Cardiac muscle cell (in vitro differentiated cells and primary cell): Measurements from ENCODE around the gene COL23A1. TPM values are rescaled to one million over a fixed set of nuclear protein-coding genes. Genes with fewer than 3 reads are reported as not detected.
A peak's percentile ranks its signal among the peaks of the same experiment; 100 is the strongest.

Source experiments
- DNase-seq, 2 donors: peaks; one replicate each; pipeline versions ENCODE4 v3.0.0 to v3.0.0-alpha.2; 2010 to 2017; ENCODE audit warnings: low read depth in 1 of 2, low spot score in 1 of 2
- H3K27ac ChIP-seq: fragments of 200-600 bp; sonication (generic); 2 replicates; pipeline ENCODE4 v1.5.1; 2016
- H3K27me3 ChIP-seq: fragments of 200-600 bp; sonication (generic); 2 replicates; pipeline ENCODE4 v1.6.0; 2016; ENCODE audit warnings: control low read depth
- H3K36me3 ChIP-seq: fragments of 200-600 bp; sonication (generic); 2 replicates; pipeline ENCODE4 v1.5.1; 2016; ENCODE audit warnings: control low read depth
- H3K4me1 ChIP-seq: fragments of 200-600 bp; sonication (generic); 2 replicates; pipeline ENCODE4 v1.8.1; 2017; ENCODE audit warnings: low read depth, mild to moderate bottlenecking, mixed run types
- H3K4me3 ChIP-seq: fragments of 200-600 bp; sonication (generic); 2 replicates; pipeline ENCODE4 v1.5.1; 2016; ENCODE audit warnings: mild to moderate bottlenecking
- H3K9me3 ChIP-seq: fragments of 200-600 bp; sonication (generic); 2 replicates; pipeline ENCODE4 v1.5.1; 2017; ENCODE audit warnings: low read depth, mild to moderate bottlenecking, control low read depth
- CTCF ChIP-seq: IDR thresholded peaks from 2 replicates; pipeline ENCODE4 v1.5.1; 2012; ENCODE audit warnings: low read depth, mild to moderate bottlenecking, low read length
- polyA plus RNA-seq: library from polyadenylated mRNA; unstranded; fragments of >200 nt; fragmentation: Nextera tagmentation; extraction: Ambion mirVana; gene quantifications from 2 replicates; pipeline ENCODE4 v1.2.1, GENCODE V29; 2016
- total RNA-seq: library from RNA; depleted of rRNA; stranded (reverse); fragments of >200 nt; gene quantifications from 2 replicates; pipeline ENCODE4 v1.2.3, GENCODE V29; 2016

The COL23A1 gene
- total and polyA plus RNA-seq, 2 experiments from 2014 or later = 28.9 to 43.0 TPM

GRCh38 chr5:178215280-178216002 is 374.8 kb downstream of the COL23A1 start:
- Histone ChIP-seq H3K9me3 (no peaks in the 10 kb centered on the region), H3K36me3 (peaks cover 58% of the 10 kb centered on the region), H3K27me3 (no peaks in the 10 kb centered on the region), H3K27ac (peak overlapping the region; percentile 4), H3K4me3 (no peak overlapping the region), H3K4me1 (no peaks in the 10 kb centered on the region)
- DNase-seq = no peak
- no peak for TF ChIP-seq CTCF

GRCh38 chr5:178214160-178214803 is 375.9 kb downstream of the COL23A1 start:
- Histone ChIP-seq H3K4me1 (no peaks in the 10 kb centered on the region), H3K4me3 (no peak overlapping the region), H3K27me3 (no peaks in the 10 kb centered on the region), H3K36me3 (peaks cover 69% of the 10 kb centered on the region), H3K27ac (peak overlapping the region; percentile 4), H3K9me3 (no peaks in the 10 kb centered on the region)
- no peak for TF ChIP-seq CTCF
- no peak for DNase-seq

- no peak overlapping the region for H3K4me3 ChIP-seq
- H3K27me3 ChIP-seq = no peaks in the 10 kb centered on the region
- no peaks in the 10 kb centered on the region for H3K4me1 ChIP-seq
- H3K36me3 ChIP-seq = peaks cover 70% of the 10 kb centered on the region
- H3K9me3 ChIP-seq = no peaks in the 10 kb centered on the region
- DNase-seq = no peak
- TF ChIP-seq CTCF = no peak
- peak overlapping the region; percentile 4 for H3K27ac ChIP-seq
Observed at GRCh38 chr5:178213748-178214151, 376.4 kb downstream of the COL23A1 start.

GRCh38 chr5:178213003-178213461 is 377.2 kb downstream of the COL23A1 start:
- peaks cover 71% of the 10 kb centered on the region for H3K36me3 ChIP-seq
- no peaks in the 10 kb centered on the region for H3K4me1 ChIP-seq
- H3K4me3 ChIP-seq = no peak overlapping the region
- H3K27me3 ChIP-seq = no peaks in the 10 kb centered on the region
- TF ChIP-seq CTCF = no peak
- DNase-seq = no peak
- no peak overlapping the region for H3K27ac ChIP-seq
- H3K9me3 ChIP-seq = no peaks in the 10 kb centered on the region

GRCh38 chr5:178212241-178213002 is 377.8 kb downstream of the COL23A1 start:
- Histone ChIP-seq H3K9me3 (no peaks in the 10 kb centered on the region), H3K27me3 (no peaks in the 10 kb centered on the region), H3K27ac (no peak overlapping the region), H3K36me3 (peaks cover 76% of the 10 kb centered on the region), H3K4me3 (no peak overlapping the region), H3K4me1 (no peaks in the 10 kb centered on the region)
- no peak for TF ChIP-seq CTCF
- DNase-seq = no peak
